Measurements from ENCODE around the gene ALPK1.

- TF ChIP-seq RARB (CRISPR knock-in tag; IDR thresholded peaks at IDR 0.05) = no peak
- TF ChIP-seq ESRRG (CRISPR knock-in tag; IDR thresholded peaks at IDR 0.05) = no peak
- TF ChIP-seq ZNF8 (CRISPR knock-in tag; IDR thresholded peaks at IDR 0.05) = no peak
- TF ChIP-seq PATZ1 (CRISPR knock-in tag; IDR thresholded peaks at IDR 0.05; ENCODE audit: borderline replicate concordance) = no peak
- no peak for TF ChIP-seq ZNF565 (CRISPR knock-in tag; conservative IDR thresholded peaks at IDR 0.05; ENCODE audit: low read depth)
- TF ChIP-seq ZFP30 (CRISPR knock-in tag; IDR thresholded peaks at IDR 0.05) = no peak
- no peak for TF ChIP-seq ISL1 (CRISPR knock-in tag; IDR thresholded peaks at IDR 0.05)
- no peak for TF ChIP-seq POU6F1 (CRISPR knock-in tag; IDR thresholded peaks at IDR 0.05; ENCODE audit: borderline replicate concordance, low read depth)
- no peak for TF ChIP-seq CSDC2 (CRISPR knock-in tag; IDR thresholded peaks at IDR 0.05)
- no peak for TF ChIP-seq ZNF70 (CRISPR knock-in tag; IDR thresholded peaks at IDR 0.05)
- no peak for TF ChIP-seq GLIS3 (CRISPR knock-in tag; IDR thresholded peaks at IDR 0.05)
- no peak for TF ChIP-seq OSR1 (CRISPR knock-in tag; IDR thresholded peaks at IDR 0.05)
- TF ChIP-seq SNAI2 (CRISPR knock-in tag; IDR thresholded peaks at IDR 0.05) = no peak
Observed at GRCh38 chr4:112257098-112257497, 40.1 kb upstream of the ALPK1 start.
